Activated CD8-positive, alpha-beta memory T cell treated with anti-CD3 and anti-CD28 coated beads for 36 hours (primary cell): ENCODE results near the gene HIF1AN. TPM values are rescaled to one million over a fixed set of nuclear protein-coding genes. Genes with fewer than 3 reads are reported as not detected.

Source experiments
- CTCF ChIA-PET: fragments of 350-600 bp; sonication (Branson Sonifier 250); formaldehyde crosslinking; loops from one replicate; lab custom pipeline; 2021; ENCODE audit warnings: antibody characterized with exemption; lab: Charles Lee
- POLR2A ChIA-PET: fragments of 350-600 bp; sonication (Branson Sonifier 250); formaldehyde crosslinking; loops from one replicate; lab custom pipeline; 2021; ENCODE audit warnings: antibody characterized with exemption; lab: Charles Lee
- total RNA-seq, 2 experiments: library from RNA; stranded (reverse); gene quantifications; one replicate each; pipeline ENCODE4 v1.2.3, GENCODE V29; 2021

Gene HIF1AN
- total RNA-seq, 2 experiments from 2014 or later: 41.7 to 45.4 TPM

DNA sequence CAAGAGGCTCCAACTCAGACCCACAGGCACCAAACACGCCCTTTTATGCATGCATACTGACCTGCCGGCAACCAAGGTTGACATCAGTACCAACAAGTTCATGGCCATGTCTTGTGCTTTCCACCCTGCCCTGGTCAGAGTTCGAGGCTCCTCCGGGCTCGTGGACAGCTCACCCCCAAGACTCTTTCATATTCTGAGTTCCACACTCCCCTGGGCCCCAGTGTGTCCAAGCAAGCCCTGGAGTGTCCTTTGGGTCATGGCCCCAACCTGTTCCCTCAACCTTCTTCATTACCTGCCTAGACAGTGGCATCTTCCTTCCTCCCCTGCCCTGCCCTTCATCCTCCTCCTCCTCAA, 40.5 kb downstream of the HIF1AN start:
- CTCF ChIA-PET: no interaction called here
- POLR2A ChIA-PET: no interaction called here

DNA sequence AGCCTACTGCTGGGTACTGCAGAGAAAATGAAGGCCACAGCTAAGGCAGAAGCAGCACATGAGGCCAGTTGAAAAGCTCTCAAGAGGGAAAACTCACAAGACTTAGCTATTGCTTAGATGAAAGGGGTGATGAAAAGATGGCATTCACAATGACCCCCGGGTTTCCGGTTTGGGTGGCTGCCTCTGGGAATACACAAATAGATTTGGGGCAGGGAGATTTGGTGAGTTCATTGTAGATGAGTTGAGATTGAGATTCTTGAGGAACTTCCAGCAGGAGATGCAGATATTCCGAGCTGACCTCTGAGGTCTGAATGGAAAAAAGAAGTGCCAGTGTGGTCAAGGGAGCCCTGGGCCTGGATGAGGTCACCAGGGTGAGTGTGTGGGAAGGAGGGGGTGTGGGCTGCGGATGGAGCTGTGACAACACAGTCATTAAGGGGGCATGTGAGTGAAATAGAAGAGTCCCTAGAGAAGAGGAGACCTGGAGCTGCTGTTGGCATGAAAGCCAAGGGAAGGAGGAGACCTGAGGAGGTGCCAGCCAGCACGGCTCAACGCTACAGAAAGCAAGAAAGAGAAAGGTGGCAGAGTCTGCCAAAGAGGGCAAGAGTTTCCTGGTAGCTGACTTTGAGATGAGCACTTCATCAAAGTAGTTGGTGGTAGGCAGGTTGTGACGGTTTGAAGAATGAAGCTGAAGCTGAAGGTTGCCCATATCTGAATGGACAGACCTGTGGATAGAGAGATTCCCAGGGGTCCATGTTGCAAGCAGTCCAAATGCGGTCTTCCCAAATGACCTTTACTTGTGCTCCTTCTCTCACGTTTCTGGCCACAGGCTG, 43.7 kb downstream of the HIF1AN start:
- POLR2A ChIA-PET: no interaction called here
- CTCF ChIA-PET: no interaction called here

DNA sequence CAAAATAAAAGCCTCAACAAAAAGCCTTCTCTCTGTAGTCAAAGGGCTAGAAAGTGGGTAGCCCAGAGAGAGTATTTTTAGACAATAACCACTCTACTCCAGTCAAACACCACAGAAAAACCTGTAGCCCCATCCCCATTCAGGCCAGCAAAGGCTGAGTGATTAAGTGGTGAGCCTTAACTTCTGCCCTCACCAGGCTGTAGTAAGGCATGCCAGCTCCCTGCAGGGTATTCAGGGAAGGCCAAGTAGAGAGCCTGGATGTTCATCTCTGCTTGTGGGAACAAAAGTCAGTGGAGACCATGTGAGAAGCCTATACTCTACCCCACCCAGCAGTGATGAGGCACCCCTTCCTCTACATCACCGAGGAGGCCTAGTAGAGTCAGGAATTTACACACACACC, 51.2 kb downstream of the HIF1AN start:
- ChIA-PET POLR2A (no interaction called here), CTCF (no interaction called here)

GRCh38 chr10:100598166-100598565, 62.4 kb downstream of the HIF1AN start:
- ChIA-PET CTCF (no interaction called here), POLR2A (no interaction called here)

DNA sequence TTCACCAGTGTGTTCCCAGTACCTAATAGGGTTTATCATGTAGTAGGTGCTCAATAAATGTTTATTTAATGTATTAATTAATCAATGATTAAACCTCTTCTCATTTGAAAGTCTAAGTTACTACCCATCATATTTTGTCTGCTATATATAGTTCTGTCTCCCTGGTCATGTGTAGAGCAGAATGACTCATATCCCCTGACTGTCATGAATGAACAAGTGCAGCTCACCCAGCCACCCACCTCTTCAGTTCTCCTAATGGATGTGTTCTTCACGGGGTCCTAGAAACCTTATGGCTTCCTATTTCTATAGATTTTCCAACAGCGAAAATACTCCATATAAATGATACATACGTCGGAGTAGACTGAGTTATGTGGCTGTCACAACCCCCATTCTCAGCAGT, 64.5 kb downstream of the HIF1AN start:
- ChIA-PET CTCF (interaction anchor here (1.4 kb wide), 1 partner anchor 144 kb away, joined by 3 read pairs; no protein-coding TSS in a partner anchor), POLR2A (no interaction called here)

DNA sequence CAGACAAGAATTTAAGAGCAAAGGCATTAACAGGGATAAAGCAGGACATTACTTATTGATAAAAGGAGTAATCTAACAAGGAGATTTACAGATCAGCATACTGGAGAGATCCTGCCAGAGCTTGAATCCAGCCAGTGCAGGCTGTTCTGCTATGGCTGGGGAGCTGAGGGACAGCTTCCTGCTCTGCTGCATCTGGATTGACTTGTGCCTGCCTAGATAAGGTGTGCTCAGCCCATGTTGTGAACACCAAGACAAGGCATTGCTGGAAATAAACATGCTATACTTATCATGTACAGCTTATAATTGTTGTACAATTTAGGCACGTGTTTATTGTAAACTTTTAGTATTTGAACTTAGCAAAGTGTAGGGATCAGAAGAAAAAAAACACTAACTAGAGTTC, 71.7 kb downstream of the HIF1AN start:
- ChIA-PET CTCF (no interaction called here), POLR2A (no interaction called here)

Other genes with a start within 250 kb of the HIF1AN start
- 10 to 100 TPM; 62.3 to 64.4 TPM for gene BLOC1S2, start 249.3 kb upstream of the HIF1AN start, total RNA-seq
- gene PKD2L1, start 205.7 kb upstream of the HIF1AN start, total RNA-seq: not detected
- 100 to 1,000 TPM; 151 to 153 TPM for gene SCD, start 188.7 kb upstream of the HIF1AN start, total RNA-seq
- gene WNT8B, start 72.9 kb upstream of the HIF1AN start, total RNA-seq: not detected
- gene SEC31B, start 16.1 kb upstream of the HIF1AN start, total RNA-seq: 10 to 100 TPM; 17.5 to 21.4 TPM
- 100 to 1,000 TPM; 311 to 324 TPM for gene NDUFB8, start 6.1 kb upstream of the HIF1AN start, total RNA-seq
- not detected for gene PAX2, start 209.6 kb downstream of the HIF1AN start, total RNA-seq